Stimulated activated naive CD4-positive, alpha-beta T cell (primary cell): ENCODE results near the gene MAGI2.

Experiments
- DNase-seq, 6 experiments: peaks; one replicate each; lab custom pipeline; 2025; lab: John Stamatoyannopoulos, UW

Gene MAGI2

GRCh38 chr7:78141522-78142281 lies 1311.8 kb downstream of the MAGI2 start:
- no peak for DNase-seq

- no peak for DNase-seq
These were observed 1313.4 kb downstream of the MAGI2 start for GRCh38 chr7:78140109-78140508.

- no peak for DNase-seq
These were observed 1314.1 kb downstream of the MAGI2 start for GRCh38 chr7:78139335-78139734.

GRCh38 chr7:78134774-78135173 lies 1318.7 kb downstream of the MAGI2 start:
- no peak for DNase-seq

- no peak for DNase-seq
These were observed 1319.2 kb downstream of the MAGI2 start for GRCh38 chr7:78134256-78134655.

GRCh38 chr7:78130446-78131215 lies 1322.8 kb downstream of the MAGI2 start:
- no peak for DNase-seq

GRCh38 chr7:78129865-78130264 lies 1323.6 kb downstream of the MAGI2 start:
- no peak for DNase-seq

- DNase-seq: no peak
These were observed 1326.5 kb downstream of the MAGI2 start for GRCh38 chr7:78127009-78127408.

GRCh38 chr7:78125884-78126283 lies 1327.6 kb downstream of the MAGI2 start:
- no peak for DNase-seq

- DNase-seq: no peak
These were observed 1329.3 kb downstream of the MAGI2 start for GRCh38 chr7:78124216-78124615.

- DNase-seq: no peak
These were observed 1331.6 kb downstream of the MAGI2 start for GRCh38 chr7:78121888-78122287.

GRCh38 chr7:78118470-78118869 lies 1335.0 kb downstream of the MAGI2 start:
- DNase-seq: no peak

GRCh38 chr7:78115876-78116275 lies 1337.6 kb downstream of the MAGI2 start:
- DNase-seq: no peak

GRCh38 chr7:78114993-78115392 lies 1338.5 kb downstream of the MAGI2 start:
- no peak for DNase-seq

- no peak for DNase-seq
These were observed 1341.0 kb downstream of the MAGI2 start for GRCh38 chr7:78112488-78112887.

GRCh38 chr7:78111386-78111785 lies 1342.1 kb downstream of the MAGI2 start:
- DNase-seq: no peak

- DNase-seq: no peak
These were observed 1350.0 kb downstream of the MAGI2 start for GRCh38 chr7:78103475-78103874.

GRCh38 chr7:78101076-78101475 lies 1352.4 kb downstream of the MAGI2 start:
- DNase-seq: no peak

- no peak for DNase-seq
These were observed 1353.6 kb downstream of the MAGI2 start for GRCh38 chr7:78099715-78100394.

- no peak for DNase-seq
These were observed 1357.9 kb downstream of the MAGI2 start for GRCh38 chr7:78095549-78095948.

GRCh38 chr7:78092331-78092730 lies 1361.1 kb downstream of the MAGI2 start:
- DNase-seq: no peak

GRCh38 chr7:78090616-78091015 lies 1362.9 kb downstream of the MAGI2 start:
- DNase-seq: no peak
